D721Med (cell line): Measurements from ENCODE around the gene CAMK2B.
"Not testable (repeated sequence)": the region's sequence is repeated elsewhere in the genome, so short reads cannot be mapped to it uniquely, and the experiment has no call there.

Experiments
- DNase-seq: peaks from one replicate; pipeline ENCODE4 v3.0.0; 2011; ENCODE audit warnings: low spot score; ENCODE audit not compliant: insufficient read length
- FAIRE-seq: peaks from 2 replicates; lab custom pipeline; 2011; peaks lifted over from hg19 to GRCh38; lab: Jason Lieb, UNC
- TF ChIP-seq, protein P1 (sequence below): IDR thresholded peaks from 2 replicates; pipeline ENCODE4 v1.5.1; 2012; ENCODE audit warnings: mild to moderate bottlenecking, control low read depth; ENCODE audit not compliant: insufficient read depth; ENCODE audit errors: missing control alignments

CAMK2B gene

DNA sequence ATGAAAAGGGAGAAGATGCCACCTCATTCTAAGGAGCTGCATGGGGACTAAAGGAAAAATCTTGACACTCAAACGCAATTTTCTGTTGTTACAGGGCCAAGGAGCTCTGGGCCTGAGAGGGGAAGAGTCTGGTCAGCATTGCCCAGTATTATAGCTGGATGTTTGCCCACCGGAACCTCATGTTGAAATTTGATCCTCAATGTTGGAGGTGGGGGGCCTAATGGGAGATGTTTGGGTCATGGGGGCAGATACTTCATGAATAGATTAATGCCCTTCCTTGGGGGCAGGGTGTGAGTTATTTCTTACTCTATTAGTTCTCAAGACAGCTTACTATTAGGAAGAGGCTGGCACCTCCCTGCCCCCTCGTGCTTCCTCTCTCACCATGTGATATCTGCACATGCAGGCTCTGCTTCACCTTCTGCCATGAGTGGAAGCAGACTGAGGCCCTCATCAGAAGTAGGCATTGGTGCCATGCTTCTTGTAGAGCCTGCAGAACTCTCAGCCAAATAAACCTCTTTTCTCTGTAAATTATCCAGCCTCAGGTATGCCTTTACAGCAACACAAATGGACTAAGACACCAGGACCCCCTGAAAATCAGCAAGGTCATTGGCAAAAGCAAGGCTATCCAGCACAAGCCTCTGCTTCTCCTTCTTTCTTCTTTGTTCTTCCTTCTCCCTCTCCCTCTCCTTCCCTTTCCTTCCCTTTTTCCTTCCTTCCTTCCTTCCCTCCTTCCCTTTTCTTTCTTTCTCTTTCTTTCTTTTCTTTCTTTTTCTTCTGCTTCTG is 151.3 kb downstream of the CAMK2B start:
- FAIRE-seq: no peak
- no peak for DNase-seq
- TF ChIP-seq, protein P1, sequence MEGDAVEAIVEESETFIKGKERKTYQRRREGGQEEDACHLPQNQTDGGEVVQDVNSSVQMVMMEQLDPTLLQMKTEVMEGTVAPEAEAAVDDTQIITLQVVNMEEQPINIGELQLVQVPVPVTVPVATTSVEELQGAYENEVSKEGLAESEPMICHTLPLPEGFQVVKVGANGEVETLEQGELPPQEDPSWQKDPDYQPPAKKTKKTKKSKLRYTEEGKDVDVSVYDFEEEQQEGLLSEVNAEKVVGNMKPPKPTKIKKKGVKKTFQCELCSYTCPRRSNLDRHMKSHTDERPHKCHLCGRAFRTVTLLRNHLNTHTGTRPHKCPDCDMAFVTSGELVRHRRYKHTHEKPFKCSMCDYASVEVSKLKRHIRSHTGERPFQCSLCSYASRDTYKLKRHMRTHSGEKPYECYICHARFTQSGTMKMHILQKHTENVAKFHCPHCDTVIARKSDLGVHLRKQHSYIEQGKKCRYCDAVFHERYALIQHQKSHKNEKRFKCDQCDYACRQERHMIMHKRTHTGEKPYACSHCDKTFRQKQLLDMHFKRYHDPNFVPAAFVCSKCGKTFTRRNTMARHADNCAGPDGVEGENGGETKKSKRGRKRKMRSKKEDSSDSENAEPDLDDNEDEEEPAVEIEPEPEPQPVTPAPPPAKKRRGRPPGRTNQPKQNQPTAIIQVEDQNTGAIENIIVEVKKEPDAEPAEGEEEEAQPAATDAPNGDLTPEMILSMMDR: no peak

DNA sequence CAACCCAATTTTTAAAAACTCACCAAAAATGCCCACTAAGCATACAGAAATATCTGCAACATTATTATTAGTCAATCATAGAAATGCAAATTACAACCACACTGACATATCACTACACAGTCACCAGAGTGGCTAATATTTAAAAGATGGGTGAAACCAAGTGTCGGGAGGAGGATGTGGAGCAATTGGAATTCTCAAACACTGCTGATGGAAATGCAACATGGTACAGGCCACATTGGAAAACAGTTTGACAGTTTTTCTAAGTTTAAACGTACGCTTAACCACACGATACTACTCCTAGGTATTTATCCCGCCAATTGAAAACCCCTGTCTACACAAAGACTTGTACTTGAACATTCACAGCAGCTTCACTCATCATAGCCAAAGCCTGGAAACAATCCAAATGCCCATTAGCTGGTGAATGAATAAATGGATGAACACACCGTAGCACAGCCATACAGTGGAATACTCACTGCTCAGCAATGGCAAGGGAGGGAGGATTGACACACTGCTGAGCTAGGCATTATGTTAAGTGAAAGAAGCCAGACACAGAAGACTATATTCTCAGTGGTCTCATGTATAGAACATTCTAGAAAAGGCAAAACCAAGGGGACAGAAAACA is 152.5 kb downstream of the CAMK2B start:
- FAIRE-seq (no peak), DNase-seq (no peak)
- TF ChIP-seq, protein P1: no peak

DNA sequence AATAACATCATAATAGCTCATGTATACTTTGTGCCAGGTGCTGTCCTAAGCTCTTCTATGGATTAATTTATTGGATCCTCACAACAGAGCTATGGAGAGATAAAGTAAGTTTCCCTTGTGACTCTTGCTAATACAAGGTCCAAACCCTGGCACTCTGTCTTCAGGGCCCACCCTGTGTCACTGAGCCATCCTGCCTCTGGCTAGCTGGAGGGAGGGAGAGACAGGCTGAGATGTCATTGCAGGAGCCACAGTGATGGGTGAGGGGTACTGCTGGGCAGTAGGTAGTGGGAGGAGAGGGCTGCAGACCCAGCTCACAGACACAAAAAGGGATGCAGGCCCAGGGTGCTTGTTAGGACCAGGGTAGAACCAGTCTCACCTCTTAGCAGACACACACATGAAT is 153.0 kb downstream of the CAMK2B start:
- FAIRE-seq: no peak
- no peak for DNase-seq
- TF ChIP-seq, protein P1: no peak

DNA sequence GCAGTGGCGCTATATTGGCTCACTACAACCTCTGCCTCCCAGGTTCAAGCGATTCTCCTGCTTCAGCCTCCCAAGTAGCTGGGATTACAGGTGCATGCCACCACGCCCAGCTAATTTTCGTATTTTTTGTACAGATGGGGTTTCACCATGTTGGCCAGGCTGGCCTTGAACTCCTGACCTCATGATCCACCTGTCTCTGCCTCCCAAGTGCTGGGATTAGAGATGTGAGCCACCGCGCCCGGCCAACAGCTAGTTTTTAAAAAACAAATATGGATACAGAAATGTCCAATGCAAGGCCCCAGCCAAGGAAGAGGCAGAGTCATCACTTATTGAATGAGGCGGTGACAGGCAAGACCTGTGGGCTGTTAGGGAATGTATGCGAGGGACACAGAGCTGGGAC is 153.5 kb downstream of the CAMK2B start:
- FAIRE-seq, DNase-seq: not testable (repeated sequence)

DNA sequence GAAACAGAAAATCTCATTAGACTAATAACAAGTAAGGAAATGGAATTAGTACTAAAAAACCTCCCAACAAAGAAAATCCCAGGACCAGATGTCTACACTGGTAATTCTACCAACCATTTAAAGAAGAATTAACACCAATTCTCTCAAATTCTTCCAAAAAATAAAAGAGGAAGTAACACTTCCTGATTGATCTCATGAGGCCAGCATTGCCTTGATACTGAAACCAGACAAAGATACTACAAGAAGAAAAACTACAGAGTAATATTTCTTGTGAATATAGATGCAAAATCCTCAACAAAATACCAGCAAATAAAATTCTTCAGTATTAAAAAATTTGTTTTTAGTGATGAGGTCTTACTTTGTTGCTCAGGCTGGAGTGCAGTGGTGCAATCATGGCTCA is 157.5 kb downstream of the CAMK2B start:
- no peak for DNase-seq
- TF ChIP-seq, protein P1: no peak
- no peak for FAIRE-seq
